ENCODE measurements around the gene KAT6B.
A peak's percentile ranks its signal among the peaks of the same experiment; 100 is the strongest.
"Not testable (repeated sequence)": the region's sequence is repeated elsewhere in the genome, so short reads cannot be mapped to it uniquely, and the experiment has no call there.

The KAT6B gene

DNA sequence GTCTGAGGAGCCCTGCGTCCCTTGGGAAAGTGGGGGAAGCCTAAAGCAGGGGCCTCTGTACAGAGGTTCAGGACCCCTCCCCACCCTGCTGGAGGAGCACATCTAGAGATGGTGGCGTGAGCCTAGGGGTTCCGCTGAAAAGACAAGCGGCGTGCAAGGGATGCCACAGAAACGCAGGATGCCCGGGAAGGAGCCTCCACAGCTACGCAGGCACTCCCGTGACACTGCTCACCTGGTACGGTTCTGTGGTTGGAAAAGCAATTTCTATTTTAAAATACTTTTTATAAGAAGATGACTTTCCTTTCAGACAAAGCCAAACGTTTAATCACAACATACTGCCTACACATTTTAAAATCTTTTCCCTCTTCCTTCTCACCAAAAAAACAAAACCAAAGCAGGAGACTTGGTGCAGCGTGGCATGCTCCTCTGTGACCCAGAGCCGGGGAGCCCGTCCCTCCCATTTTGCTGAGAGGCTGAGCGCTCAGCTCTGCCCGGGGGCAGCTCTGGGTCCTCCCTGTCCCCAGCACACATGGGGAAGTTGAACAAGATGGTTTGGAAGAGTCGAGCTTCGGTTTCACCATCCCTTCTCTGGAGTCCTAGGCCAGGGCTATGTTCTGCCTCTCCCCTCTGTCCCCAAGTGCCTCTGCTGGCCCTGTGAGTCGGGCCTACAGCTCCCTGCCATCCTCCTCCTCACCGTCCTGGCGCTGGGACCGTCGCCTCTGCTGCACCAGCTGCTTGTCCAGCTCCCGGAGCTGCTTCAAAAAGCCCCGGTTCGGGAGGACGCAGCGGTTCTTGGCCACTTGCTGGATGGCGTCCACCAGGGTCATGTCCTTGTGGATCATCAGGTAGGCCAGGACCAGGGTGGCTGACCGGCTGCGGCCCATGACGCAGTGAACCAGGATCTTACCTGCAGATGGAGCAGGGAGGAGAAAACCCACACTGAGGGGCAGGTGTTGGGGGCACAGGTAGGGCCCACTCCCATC is 211.1 kb downstream of the KAT6B start:
- no peak for DNase-seq (ENCODE audit: low read depth)

DNA sequence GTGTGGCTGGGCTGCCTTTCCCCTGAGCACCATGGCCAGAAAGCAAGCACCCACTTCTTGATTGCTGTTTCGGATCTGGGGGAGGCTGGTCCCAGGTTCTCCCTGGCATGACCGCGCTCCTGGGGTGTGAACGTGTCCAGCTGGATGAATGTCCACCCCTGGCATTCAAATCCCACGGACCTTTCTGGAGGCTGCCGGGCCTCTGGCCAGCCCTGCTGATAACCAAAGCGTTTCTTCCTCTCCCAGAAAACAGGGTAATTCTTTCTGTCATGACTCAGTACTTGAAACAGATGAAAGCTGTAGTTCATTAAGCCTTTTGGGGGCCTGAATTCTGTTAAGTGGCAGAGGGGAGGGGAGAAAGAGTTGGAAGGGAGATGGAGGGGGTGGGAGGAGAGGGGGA is 211.9 kb downstream of the KAT6B start:
- DNase-seq (ENCODE audit: low read depth), result no peak

DNA sequence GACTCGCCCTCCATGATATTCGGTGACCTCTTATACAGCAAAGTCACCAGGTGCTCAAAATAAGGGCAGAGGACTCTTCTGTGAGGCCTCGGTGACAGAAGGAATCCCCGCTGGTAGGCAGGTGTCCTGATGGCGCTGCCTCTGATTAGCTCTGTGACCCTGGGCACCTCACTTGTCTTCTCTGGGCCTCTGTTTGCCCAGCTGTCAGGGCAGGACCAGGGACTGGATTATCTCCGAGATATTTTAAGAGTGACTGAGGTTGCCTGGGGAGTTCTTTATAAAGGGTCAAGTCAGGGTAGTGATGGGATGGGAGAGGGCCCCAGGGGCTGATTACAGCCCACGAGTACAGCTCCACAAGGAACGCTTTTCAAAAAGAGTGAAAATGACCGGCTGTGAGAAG is 214.2 kb downstream of the KAT6B start:
- no peak for DNase-seq (ENCODE audit: low read depth)

DNA sequence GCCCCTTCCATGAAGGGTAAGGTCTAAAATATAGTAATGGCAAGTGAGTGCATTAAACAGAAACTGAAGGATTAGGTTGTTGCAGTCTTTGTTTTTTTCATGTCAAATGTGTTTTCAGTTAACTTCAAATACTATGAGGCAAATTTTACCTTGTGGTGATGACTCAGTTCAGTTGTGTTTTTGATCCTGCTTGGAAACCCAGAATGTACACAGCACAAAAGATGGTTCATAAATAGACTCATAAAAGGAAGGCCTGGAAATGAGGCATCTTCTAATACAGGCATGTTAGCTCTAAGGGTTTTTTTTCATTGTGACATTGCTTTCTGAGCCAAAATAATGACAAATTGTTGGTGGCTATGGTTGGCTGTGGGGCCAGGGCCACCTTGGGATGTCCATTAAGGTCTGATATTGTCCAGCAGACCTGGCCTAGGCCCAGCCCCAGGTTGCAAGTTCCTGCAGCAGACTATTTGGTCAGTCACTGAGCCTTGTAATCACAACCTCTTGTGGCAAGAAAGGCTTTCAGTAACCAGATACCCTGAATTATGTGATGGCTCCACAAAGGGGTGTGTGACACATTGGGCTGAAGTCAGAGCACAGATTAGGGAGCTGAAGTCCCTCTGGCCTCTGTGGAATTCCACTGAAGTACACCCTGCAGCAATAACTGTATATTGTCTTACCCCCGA is 216.0 kb downstream of the KAT6B start:
- no peak for DNase-seq (ENCODE audit: low read depth)

DNA sequence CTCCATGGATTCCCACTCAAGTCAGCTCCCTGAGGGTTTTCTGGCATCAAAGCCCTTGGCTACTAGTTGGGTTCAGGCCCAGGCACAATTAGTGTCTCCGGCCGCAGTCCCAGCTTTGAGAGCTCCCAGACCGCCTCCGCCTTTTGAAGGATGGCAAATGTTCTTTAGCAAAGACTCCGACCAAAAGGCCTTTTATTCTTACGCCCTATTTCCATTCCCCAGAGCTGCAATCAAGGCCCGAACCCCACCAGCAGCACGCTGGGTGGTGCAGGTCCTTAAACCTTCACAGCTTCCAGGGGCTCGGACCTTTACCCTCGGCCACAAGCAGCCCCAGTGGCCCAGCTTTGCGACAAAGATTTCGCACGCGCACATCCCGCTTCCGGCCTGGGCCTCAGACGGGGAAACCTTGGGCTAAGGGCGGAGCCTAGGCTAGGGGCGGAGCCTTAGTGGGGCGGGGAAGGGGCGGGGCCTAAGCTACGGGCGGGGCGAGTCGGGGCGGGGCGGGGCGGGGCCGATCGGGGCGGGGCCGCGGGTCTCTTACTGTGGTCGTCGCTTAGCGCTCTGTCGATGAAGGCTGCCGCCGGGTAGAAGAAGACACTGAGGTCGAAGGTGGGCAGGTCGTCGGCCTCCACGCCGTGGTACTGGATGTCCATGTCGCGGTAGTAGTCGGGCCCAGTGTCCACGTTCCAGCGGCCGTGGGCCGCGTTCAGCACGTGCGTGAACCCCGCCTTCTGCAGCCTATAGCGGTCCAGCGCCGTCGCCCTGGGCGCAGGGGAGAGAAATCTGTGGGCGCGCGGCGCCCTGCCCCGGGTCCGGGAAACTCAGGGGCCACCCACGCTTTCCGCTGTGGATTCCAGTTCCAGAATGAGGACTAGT is 217.1 kb downstream of the KAT6B start:
- DNase-seq (ENCODE audit: low read depth), result peak; percentile 16

DNA sequence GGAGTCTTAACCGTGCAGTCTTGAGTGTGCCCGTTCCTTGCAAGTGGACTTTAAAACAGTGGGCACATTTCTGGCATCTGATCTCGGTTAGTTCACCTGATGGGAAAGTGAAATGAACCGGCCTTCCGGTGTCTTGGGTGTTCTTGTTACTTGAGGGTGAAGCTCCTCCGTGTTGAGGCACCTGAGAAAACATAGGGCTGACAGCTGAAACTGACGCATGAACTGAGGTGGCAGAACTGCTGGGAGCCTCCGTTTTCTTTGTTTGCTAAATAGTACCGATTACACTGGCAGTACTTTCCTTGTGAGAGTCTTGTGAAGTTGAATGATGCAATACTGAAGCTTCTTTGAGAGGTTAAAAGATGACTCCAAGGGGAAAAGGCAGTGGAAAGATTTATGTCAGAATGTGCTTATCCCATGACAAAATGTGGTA is 222.3 kb downstream of the KAT6B start:
- no peak for DNase-seq (ENCODE audit: low read depth)

DNA sequence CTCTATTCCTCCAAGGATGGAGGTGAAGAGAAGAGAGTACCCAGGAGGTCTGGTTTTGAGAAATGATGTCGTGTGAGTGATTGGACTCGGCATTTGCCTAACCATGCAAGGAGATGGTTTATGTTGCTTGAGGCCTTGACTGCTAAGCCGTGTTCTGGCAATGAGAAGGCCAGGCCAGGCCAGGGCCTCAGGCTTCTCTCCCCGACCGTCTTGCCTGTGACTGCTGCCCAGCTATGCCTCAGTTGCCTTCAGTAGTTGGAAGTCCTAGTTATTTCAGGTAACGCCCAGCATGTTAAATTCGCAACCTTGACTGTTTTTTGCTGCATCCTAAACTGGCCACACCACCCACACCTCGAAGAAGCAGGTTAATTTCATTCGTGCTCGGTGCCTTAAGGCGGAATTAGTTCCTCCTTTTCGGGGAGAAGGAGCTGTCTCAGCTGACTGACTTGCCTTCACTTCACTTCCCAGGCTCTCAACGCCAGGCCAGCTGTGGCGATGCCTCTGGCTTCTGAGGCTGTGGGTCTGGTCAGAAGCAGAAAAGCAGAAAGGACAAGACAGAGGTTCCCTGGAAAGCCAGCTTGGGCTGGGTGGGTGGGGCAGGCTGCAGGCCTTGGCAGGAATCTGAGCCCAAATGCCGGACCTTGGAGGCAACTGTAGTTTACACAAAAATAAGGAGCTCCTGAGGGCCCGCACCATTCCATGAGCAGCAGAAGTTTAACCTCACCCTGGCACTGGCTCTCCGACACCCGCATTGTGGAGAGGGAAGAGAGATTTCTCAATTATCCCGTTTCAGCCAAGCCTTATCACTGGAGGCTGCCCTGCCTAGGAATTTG is 223.1 kb downstream of the KAT6B start:
- DNase-seq (ENCODE audit: low read depth), result no peak

DNA sequence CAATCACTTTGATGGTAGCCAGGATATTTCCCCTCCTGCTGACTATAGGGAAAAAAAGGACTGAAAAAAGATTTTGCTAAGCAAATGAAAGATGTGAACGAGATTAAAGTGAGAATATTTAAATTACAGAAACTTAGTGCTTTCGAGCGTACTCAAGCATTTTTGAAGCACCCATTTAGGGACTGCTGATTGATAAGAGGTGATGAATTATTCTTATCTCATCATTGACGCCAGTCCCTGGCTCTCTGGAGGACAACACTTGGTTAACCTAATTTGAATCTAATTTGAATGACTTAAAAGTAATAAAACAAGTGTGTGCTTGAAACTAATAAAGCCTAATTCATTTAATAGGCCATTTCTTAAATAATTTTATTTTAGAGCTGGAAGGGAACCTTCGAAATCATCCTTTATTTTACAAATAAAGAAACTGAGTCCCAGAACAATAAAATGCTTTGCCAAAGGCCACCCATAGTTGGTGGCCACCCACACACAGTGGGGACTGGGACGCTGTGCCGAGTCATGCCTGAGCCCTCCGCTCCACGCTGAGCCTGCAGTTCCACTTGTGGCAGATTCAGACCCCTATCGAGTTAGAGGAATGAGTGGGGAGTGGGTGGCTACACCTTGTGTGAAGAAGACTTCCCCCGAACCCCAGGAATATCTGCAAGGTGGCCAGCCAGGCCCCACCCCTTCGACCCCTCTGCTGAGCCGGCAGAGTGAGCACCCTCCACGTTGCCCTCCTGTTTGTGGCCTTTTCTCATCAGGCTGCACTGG is 223.9 kb downstream of the KAT6B start:
- no peak for DNase-seq (ENCODE audit: low read depth)

DNA sequence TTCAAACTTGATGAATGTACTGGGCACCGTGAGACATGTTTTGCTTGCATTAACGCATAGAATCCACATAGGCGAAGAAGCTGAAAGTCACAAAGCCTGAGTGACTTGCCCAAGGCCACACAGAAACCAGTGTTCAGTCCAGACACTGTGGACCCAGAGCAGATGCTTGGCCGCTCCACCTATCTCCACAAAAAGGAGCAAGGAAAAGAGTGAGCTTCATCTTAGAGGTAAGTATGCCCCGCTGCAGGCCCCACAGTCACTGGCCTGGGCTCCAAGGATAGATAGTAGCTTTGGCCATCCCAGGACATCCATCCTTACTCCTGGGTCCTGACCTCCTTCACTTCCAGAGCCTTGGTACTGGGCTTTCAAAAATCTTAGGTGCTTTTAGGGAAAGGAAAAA is 224.9 kb downstream of the KAT6B start:
- DNase-seq (ENCODE audit: low read depth), result no peak

DNA sequence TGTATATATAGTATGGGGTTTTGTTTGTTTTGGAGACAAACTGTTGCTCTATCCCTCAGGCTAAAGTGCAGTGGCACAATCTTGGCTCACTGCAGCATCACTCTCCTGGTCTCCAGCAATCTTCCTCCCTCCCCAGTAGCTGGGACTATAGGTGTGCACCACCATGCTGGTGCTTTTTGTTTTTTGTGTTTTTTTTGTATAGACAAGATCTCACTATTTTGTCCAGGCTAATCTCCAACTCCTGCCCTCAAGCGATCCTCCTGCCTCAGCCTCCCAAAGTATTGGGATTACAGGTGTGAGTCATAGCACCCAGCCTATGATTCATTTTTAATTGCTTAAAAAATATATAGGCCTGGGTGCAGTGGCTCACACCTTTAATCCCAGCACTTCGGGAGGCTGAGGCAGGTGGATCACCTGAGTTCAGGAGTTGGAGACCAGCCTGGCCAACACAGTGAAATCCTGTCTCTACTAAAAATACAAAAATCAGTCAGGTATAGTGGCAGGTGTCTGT is 229.6 kb downstream of the KAT6B start:
- not testable (repeated sequence) for DNase-seq (ENCODE audit: low read depth)

DNA sequence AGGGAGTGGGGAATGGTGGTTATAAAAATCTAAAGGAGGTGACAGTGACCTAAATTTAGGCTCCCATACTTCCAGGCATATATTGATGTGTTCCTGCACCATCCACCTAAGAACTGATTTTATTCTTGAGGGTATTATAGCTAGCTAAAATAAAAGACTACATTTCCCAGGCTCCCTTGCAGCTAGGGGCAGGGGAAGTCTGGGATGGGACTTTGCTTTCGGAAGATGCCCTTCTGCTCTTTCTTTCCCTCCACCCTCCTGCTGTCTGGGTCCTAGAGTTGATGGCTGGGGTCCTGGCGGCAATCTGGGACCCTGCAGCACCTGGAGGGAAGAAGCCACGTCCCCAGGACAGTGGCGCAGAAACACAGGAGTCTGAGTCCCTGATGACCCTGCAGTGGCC is 231.3 kb downstream of the KAT6B start:
- no peak for DNase-seq (ENCODE audit: low read depth)

DNA sequence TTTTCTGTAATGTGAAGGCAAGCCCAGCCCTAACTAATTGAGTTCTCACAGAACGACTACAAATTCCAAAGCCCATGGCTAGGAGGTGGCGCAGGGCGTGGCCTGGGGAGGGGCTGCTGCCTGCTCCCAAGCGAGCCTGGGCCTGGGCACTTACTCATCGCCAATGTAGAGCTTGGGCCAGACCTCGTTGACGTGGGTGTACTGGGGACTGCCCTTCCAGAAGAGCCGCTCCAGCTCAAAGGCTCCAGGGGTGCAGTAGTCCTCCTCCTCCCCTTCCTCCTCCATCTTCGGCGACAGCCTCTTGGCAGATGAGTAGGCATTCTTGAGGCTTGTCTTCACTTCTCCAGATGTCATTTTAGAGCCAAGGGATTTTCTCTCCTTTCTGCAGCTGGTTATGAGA is 231.8 kb downstream of the KAT6B start:
- DNase-seq (ENCODE audit: low read depth), result no peak

DNA sequence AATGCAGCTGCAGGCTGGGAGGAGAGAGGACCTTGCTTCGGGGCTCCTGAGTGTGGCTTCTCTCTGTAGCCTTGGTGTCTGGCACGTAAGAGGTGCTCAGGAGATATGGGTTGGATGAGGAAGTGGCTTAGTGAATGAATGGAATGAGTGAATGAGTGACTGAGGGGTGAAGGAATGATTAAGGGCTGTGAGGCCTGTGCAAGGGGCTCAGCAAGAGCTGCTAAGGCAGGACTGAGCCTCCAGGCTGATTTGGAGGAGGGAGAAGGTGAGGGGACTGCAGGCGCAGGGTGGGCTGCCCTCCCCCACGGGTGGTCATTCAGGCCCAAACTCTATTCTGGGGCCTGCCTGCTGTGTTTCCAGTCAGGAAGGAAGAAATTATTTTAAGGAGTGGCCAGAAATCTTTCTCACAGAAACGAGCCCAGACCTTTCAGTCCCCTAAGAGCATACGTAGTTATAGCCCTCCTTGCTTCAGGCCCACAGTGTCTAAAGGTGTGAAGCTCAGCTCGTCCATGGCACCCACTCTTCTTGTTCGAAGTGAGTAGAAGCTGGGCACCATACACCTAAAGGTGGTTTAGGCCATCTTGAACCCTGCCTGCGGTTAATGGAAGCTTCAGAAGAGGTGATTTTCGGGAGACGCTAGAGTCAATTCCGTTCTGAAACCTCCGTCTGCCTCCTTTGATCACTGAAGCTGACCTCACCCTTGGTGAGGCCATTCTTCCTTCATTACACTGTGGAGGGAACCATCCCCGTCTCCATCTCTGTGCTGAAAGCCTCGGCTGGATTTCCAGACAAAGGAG is 235.5 kb downstream of the KAT6B start:
- no peak for DNase-seq (ENCODE audit: low read depth)

DNA sequence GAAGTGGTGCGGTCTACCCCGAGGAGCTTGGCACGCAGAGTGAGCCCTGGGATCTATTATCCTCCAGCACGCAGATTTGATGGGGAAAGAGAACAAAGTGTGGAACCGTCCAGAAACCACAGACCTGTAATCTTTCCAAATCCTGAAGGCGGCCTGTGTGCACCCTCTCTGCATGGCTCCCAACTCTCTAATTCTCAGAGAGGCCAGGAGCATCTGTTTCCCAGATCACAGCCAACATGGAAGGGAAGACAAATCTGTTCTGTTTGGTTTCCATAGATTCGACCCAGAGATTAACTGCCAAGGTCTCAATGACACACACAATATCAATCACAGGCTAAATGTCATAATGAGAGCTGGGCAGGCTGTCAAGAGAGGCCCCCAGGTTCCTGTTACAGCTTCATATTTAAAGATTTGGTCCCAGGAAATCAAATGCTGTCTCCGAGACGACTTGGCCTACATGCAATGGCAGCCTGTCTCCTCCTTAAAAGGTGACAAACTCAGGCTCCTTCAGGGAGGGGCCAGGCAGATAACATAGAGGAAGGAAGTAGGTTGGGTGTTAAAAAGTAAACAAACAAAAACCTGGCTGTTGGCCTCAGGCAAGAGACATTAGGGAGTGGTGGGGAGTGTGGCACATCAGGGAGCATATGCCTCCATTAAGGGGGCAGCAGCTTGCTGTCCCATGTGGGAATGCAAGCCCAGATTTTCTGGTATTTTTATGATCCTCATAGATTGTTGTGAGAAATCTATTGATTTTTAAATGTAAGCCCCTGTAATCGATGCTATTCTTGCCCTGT is 236.3 kb downstream of the KAT6B start:
- DNase-seq (ENCODE audit: low read depth), result no peak

DNA sequence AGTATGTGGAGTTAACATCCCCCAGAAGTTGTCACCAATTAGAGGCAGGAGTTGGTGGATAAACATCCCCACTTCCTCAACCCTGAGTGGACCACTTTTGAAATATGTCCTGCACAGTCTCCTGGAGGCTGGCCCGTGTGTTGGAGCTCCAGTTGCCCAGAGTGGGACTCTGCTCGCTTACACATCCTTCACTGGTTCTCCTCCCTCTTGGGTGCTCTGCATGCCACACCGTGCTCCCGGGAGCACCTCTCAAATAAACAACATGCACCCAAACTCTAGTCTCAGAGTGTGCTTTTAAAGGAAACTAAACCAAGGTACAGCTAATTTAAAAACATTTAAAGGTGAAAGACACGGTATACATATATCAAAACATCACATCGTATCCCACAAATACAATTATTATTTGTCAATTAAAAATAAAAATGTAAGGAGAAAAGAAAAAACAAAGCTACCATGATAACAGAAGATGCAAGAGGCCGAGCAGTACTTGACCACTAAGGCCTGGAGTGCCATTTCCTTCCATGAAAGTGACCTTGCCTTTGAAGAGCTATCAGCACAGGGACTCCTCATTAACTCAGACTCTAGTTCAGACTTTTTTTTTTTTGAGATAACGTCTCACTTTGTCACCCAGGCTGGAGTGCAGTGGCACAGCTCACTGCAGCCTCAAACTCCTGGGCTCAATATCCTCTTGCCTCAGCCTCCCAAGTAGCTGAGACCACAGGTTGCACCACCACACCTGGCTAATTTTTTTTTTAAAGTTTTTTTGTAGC is 237.2 kb downstream of the KAT6B start:
- DNase-seq (ENCODE audit: low read depth), result no peak

DNA sequence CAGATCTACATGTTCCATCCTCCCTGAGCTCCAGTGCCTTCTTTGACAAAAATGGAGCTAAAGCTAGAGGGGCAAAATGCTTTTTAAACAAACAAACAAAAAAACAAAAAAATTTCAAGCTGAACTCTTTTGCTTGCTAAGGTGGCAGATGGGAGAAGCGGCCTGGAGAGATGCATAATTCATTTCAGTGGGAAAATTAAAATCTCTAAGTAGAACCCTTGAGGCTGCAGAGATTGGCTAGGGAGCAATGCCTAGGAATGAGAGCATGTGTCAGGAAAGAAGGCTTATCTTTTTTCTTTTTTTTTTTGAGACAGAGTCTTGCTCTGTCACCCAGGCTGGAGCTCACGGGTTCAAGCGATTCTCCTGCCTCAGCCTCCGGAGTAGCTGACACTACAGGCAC is 238.7 kb downstream of the KAT6B start:
- no peak for DNase-seq (ENCODE audit: low read depth)

DNA sequence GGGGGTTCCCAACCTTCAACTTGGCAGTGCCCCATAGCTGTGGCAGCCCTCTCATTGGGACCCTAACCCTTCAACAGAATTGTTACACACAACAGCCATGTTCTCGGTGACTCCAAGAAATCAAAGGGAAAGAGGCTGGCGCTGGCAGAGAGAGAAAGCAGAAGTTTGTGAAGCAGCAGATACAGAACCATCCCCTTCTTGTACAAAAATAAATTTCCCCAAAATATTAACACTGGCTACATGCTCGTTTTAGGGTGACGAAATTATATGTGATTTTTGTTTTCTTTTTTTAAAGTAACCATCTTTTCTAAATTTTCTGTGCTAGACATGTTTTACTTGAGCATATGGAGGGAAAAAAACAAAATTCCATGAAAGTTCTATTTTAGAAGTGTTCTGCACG is 239.9 kb downstream of the KAT6B start:
- DNase-seq (ENCODE audit: low read depth), result no peak

DNA sequence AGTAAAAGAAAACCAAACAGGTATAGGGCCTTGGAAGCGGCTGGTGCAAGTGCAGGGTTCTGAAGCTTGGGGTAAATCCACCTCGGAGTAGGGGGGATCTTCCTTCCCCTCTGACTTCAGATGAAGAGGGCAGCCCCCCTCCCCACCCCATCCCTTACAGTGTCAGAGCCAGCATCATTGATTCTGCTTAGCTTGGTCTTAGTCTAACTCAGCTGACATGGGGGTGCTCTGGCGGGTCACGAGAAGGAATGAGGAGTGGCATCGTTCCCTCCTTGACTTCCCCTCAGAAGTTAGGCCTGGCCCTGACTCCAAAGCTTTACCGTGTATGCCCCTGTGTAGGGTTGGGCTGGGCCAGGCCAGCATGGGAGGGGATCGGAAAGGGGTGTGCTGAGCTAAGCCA is 240.9 kb downstream of the KAT6B start:
- no peak for DNase-seq (ENCODE audit: low read depth)
